GM21390 (cell line): ENCODE results near the gene CLDN25.
A peak's percentile ranks its signal among the peaks of the same experiment; 100 is the strongest.
"Not testable (repeated sequence)": the region's sequence is repeated elsewhere in the genome, so short reads cannot be mapped to it uniquely, and the experiment has no call there.

Experiments used
- ATAC-seq: cut with Tn5 transposase; IDR thresholded peaks from one replicate; pipeline ENCODE4 v1.9.1; 2021; ENCODE audit not compliant: unreplicated experiment

Gene CLDN25

DNA sequence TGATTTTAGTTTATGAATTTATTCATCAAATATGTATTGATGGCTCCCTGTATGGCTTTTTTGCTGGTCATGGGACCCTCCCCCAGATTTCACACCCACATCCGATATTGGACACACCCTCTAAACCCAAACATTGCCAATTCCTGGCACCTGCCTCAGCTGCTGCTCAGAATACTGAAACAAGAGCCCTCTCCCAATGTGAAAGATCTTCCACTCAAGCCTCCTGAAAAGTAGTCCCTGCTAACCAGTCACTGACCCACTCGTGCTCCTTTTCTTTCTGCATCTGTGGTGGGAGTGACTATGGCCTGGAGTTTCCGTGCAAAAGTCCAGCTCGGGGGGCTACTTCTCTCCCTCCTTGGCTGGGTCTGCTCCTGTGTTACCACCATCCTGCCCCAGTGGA is at the start of gene CLDN25:
Gene CLDN25, plus strand, starts transcription at position 301 of the 400 bp plus-strand sequence. Its CDS starts 0 bp downstream, at position 301.
- no peak for ATAC-seq

DNA sequence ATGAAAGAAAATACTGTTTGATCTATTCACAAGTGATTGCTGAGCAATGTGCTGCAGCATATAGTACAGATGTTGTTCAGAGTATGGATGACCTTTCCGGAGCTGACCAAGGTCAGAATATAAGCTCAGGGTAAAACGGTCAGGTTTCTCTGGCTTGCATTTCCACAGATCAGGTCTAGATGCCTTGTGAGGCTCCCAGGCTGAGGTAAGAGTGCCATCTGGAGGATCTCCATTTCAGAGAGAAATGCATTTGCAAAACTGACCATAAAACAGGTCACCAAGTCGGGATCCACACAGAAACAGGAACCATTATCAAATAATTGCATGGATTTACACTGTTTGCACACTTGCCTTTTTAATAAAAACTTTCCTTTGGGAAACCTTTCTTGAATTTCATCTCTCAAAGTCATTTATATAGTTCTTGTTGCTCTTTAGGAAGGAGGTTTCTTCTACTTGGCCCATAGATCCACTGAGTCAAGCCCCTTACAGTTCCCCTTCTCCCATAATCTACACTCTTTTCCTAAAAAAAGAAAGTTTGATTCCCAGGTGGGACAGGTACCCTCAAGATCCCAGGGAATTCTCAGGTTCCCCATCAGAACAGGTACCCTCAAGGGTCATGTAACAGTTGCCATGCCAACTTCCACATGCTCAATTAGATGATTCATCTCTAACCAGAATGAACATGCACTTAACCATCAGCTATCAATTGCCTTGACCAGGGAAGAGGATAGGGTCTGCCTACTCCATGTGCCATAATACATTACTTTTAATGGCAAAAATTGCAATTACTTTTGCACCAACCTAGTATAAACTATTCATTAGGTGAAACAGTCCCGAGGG is 48.5 kb upstream of the CLDN25 start:
- ATAC-seq: no peak

DNA sequence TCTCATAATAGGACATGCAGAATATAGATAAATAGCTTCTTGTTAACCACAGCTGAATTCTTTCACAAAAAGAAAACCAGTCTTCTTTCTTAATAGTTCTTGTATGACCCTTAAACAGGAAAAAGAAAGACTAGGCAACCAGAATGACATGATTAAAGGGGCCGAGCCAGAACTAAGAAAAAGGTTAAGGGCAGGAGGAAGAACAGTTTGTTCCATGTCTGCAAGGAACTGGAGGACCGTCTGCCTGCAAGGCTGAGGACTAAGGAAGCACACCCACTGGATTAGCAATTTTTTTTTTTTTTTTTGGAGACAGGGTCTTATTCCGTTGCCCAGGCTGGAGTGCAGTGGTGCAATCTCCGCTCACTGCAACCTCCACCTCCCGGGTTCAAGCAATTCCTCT is 47.5 kb upstream of the CLDN25 start:
- no peak for ATAC-seq

DNA sequence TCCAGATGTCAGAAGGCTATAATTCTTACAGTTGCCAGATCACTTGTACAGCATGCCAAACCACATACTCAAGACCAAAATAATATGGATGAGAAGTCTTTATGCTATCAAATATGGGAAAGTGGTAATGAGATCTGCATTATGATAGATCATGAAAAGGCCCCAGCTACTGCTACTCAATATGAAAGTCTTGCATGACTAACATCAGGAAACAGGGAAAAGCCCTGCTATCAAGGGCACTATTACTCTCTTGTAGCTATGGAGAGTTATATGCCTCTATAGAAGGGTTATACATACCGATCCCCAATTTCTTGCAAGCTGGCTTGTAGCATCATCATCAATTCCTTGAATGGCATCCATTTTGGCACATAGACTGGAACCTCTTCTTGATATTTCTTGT is 43.3 kb upstream of the CLDN25 start:
- no peak for ATAC-seq

DNA sequence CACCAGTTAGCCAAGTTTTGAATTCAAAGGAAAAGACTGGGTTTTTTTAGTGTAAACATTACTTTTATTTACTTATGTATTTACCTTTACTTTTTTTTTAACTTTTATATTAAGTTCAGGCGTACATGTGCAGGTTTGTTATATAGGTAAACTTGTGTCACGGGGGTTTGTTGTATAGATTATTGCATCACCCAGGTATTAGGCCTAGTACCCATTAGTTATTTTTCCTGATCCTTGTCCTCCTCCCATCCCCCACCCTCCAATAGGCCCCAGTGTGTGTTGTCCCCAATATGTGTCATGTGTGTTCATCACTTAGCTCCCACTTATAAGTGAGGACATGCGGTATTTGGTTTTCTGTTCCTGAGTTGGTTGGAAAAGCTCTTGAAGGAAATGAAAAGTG is 26.7 kb upstream of the CLDN25 start:
- no peak for ATAC-seq

DNA sequence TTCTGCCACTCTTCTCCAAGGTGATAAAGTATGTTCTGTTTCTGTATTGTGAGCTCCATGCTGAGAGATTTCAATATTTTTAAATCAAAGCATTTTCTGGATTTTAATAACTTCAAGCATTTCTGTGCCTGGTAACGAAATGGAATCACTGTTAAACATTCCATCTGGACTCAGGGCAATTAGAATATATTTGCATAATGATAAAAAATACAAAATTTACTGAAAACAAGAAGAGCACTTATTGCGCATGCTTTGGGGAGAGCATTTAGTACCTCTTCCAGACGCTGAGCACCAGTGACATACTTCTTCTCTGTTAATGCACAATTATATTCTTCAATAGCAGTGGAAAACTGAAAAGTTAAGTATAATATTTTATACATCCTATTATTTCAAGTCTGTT is 19.4 kb upstream of the CLDN25 start:
- ATAC-seq: no peak

DNA sequence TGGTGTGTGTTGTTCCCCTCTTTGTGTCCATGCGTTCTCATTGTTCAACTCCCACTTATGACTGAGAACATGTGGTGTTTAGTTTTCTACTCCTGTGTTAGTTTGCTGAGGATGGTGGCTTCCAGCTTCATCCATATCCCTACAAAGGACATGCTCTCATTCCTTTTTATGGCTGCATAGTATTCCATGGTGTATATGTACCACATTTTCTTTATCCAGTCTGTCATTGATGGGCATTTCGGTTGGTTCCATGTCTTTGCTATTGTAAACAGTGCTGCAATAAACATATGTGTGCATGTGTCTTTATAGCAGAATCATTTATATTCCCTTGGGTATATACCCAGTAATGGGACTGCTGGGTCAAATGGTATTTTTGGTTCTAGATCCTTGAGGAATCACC is 16.6 kb upstream of the CLDN25 start:
- ATAC-seq: not testable (repeated sequence)

DNA sequence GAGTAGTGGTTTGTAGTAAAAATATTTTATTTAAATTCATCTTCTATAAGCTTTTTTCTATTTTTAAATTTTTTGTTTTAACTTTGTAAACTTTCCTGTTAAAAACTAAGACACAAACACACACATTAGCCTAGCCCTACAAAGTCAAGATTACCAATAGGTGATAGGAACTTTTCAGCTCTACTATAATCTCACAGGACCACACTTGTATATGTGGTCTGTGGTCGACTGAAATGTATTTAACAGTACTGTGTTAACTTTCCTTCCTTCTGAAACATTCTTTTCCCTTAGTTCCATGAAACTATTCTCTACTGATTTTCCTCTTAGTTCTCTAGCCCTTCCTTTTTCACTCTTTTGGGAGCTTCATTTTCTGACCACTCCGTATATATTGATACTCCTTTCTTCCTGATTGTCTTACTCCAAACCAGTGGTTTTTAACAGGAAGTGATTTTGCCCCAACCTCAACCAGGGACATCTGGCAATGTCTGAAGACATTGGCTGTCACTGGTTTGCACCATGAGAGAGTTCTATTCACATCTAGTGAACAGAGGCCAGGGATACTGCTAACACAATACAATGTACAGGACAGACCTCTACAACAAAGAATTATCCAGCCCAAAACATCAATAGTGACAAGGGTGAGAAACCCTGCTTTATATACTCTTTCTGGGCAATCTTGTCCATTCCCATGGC is 14.9 kb upstream of the CLDN25 start:
- ATAC-seq: no peak

DNA sequence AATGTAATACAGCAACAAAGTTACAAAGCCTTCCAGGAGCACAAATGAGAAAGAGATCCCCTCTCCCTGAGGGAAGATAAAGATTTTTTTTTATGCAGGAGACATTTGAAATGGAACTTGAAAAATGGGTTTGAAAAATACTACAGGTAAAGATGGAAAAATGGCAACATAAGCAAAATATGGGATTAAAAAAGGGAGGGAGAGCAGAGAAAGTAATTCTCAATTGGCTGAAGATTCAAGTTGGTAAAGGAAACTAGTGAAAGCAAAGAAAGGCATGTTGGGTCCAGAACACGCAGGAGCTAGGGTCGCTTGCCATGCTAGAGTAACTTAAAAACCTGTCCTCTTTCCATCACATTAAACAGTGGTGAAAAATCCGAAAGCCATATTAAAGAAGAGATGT is 7.6 kb upstream of the CLDN25 start:
- ATAC-seq: no peak

DNA sequence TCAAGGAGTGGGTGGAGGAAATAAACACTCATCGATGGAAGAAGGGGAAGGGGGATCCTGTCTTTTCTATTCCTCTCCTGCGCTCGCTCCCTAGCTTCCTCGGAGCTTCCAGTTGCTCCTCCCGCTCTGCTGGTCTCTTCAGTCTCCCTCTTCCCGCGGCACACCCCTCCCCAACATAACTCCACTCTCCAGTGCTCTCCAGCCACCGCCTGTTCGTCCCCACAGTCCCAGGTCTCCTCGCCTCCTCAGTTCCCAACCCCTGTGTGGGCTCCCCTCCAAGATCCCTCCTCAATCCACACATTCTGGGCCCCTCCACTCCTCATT is 6.5 kb upstream of the CLDN25 start:
- ATAC-seq: no peak

DNA sequence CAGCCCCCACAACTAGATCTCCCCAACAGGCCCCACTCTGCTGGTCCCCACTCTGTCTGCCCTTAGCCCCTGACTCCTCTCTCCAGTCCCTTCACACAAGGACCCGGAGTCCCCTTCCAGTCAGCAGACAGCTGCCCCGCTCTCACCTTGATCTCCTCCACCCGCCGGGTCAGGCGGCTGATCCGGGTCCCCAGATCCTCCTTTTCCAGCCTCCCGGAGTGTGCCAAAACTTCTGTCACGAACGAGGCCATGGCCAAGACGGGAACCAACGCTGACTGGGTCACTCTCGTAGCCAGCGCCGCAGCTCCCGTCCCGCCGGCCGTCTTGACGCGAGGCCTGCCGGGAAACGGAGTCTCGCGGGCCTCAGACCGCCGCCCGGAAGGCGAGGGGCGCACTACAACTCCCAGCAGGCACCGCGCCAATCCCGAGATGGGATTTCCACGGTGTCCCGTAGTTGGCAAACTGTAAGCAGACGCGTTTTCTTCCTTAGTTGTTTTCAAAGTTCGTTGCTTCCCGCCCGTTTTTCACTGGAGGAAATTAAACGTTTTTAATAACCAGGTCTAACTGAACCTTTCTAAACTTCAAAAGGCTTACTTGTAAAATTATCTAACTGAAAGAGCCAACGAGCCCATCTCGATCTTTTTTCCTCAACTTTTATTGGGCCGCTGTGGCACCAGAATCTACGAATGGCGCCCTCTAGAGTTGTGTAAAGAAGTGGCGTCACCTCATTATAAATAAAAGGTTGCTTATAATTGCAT is 6.0 kb upstream of the CLDN25 start, which contains the start of gene ZW10:
Gene ZW10, minus strand, starts transcription at position 277 of the 758 bp plus-strand sequence. Its CDS starts 26 bp downstream, at position 251.
- peak; percentile 99 for ATAC-seq

DNA sequence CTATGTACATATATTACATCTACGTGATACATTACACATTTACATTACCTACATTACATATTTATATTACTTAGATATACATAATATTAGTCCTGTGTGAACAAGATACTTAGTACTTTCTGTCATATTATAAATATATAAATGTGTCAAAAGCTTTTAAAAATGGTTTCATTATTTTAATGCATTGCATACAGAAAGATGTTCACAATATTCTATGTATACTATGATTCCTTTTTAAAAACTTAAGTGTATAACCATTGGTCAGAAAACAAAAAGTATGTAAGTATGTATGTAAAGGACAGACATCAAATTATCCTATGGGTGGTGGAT is 5.5 kb upstream of the CLDN25 start:
- no peak for ATAC-seq

DNA sequence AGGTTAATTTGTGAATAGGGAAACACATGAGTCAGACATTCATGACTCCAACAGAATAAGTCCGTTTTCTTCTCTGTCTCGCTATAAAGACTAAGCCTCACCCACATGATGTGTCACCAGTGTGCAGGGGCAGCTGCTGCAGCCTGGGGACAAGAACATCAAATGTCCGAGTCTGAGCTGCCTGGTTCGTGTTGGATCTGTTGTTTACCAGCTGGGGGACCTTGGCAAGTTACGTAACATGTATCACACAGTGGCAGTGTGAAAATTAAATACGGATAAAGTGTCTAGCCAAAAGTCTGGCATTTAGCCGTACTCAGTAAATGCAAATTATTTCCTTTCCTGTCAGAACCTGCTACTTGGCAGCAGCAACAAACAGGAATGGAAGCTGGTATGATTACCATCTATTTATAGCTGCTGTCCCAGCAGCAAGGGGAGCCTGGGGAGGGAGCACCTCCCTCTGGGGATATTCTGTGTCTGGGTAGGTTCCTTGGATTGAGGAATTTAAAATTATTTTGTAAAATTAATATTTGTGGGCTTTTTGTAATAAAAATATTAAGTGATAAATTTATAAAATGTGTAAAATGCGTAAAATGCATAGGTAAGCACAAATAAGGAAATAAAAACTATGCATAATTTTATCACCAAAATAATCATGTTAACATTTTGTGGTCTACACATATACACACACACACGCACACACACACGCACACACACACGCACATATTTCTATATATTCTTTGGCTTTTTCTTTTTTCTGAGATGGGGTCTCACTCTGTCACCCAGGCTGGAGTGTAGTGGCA is 1.3 kb upstream of the CLDN25 start:
- ATAC-seq: no peak

DNA sequence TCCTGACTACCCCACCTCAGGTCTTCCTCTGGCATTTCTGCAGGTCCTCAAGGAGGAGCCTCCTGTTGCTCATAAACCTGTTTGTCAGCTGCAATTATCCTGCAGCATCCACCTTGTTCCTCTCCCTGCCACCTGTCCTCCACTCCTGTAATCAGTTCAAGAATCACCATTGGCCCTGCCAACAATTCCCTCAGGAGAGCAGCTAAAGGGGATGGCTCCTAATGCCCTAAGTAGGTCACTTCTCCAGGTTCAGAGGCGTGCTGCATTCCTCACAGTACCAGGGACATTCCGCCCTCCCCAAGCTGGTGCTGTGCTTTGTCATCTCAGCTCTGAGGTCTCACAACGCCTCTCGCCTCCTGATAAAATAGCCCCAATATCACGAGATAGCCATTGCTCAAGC is 2.1 kb downstream of the CLDN25 start:
- no peak for ATAC-seq

DNA sequence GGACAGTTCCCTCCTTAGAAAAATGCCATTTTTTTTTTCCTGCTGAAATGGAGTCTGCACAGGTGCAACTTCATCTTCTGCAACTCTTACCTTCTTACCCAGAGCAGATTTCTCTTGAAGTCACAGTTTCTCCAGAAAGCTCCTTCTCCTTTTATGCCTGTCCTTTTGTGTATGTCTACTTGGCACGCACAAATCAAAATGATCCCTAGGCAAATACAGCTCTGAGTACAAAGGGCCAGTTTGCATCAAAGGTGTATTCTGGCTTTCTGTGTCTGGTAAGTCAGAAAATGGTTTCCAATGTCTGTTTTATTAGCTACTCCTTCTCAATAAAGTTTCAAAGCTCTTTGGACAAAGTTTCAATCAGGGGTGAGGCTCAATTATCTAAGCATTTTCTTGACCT is 2.5 kb downstream of the CLDN25 start:
- no peak for ATAC-seq

DNA sequence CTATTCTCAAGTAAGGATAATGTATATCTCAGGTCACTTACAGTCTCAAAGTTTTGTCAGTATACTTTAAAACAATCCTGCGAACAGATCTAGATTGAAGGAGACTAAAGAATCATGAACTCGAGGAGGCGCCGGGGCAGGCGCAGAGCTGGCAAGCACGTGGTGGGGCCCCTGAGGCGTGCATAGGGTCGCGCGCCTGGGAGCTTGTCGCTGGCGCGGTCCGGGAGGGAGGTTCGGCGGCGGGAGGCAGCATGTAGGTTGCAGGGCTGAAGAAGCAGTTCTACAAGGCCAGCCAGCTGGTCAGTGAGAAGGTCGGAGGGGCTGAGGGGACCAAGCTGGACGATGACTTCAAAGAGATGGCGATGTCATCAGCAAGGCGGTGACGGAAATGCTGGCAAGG is 9.4 kb downstream of the CLDN25 start:
- not testable (repeated sequence) for ATAC-seq

DNA sequence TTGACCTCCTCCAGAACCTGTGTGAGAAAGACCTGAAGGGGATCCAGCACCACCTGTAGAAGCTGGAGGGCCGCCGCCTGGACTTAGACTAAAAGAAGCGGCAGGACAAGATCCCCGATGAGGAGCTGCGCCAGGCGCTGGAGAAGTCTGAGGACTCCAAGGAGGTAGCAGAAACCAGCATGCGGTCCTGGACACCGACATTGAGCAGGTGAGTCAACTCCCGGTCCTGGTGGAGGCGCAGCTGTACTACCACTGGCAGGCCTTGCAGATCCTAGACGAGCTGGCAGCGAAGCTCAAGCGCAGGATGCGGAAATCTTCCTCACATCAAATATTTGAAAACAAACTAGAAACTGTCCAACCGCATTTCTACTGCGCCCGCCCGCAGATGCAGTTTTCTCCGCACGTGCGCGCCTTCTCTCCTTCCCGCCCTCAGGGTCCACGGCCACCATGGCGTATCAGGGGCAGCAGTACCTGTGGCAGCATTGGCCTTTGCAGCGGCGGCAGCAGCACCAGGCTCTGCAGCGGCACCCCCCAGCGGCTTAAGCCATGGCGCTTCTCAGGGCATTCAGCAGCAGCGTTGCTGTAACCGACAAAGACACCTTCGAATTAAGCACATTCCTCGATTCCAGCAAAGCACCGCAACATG is 10.2 kb downstream of the CLDN25 start:
- no peak for ATAC-seq

DNA sequence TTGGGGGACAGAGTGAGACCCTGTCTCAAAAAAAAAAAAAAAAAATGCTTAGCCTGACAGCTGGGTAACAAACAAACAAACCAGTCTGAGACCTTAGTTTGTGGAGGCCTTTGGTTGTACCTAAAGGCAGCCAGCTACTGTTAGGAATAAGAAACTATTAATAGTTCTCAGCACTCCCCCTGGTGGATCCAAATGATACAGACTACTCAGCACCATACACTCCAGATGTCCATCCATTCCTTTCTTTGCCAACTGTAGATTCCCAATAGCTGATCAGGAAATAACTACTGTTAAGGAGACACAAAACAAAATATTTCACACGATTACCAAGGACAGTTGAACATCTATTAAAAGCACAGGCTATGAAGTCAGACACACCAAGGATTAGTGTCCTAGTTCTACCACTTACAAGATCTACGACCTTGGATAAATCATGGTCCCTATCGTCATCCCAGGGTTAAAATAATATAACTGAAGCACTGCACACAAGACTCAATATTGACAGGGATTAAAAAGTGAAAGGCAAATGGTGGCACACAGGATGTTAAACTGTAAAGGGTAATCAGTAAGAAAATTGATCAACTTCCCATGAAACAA is 17.2 kb downstream of the CLDN25 start:
- ATAC-seq: peak; percentile 54

DNA sequence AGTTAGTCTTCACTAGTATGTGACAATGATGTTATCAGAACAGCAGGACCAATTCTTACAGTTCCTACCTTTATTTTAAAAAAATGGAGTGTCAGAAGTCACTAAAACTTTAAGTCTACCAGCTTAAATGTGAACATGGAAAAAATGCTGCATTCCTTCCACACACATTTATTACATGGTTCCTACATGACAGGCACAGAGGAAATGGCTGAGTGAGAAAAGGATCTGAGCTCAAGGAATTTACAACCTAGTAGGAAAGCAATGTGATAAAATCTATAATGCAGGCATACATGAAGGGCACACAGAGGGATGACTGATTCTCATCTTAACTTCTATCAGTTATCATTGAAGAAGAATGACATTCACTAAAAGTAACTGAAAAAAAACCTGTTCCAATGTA is 23.0 kb downstream of the CLDN25 start:
- no peak for ATAC-seq

DNA sequence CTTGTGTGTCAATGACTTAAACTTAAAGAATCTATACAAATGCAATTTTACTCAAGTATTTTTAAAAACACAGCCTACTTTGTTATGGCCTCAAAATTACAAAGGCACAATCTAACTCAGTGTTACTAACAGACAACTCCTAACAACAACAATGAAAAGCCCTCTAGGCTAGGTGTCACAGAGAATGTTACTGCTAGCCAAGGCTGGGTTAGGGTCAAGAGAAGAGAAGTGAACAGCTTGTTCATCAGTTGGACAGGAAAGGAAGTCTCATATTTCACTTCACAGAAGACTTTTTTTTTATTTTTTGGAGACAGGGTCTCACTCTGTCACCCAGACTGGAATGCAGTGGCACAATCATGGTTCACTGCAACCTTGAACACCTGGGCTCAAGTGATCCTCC is 26.0 kb downstream of the CLDN25 start:
- ATAC-seq: no peak
